ENCODE results near the gene AP5S1. TPM values are rescaled to one million over a fixed set of nuclear protein-coding genes. Genes with fewer than 3 reads are reported as not detected.

Gene AP5S1
- total and polyA plus RNA-seq, 2 of the 13 experiments (the other 11 are each of a cell fraction or from before 2014, with no cell fraction given): 7.9 to 23.2 TPM

GRCh38 chr20:3843490-3843889, 23.1 kb downstream of the AP5S1 start (continued):
- no peak for TF ChIP-seq MYPOP (CRISPR knock-in tag; IDR thresholded peaks at IDR 0.05)
- TF ChIP-seq ETV6 (CRISPR knock-in tag; conservative IDR thresholded peaks at IDR 0.05): no peak
- TF ChIP-seq ZNF552 (CRISPR knock-in tag; IDR thresholded peaks at IDR 0.05; ENCODE audit: borderline replicate concordance): no peak
- TF ChIP-seq ZNF441 (CRISPR knock-in tag; IDR thresholded peaks at IDR 0.05; ENCODE audit: borderline replicate concordance): no peak
- TF ChIP-seq TOPORS (CRISPR knock-in tag; IDR thresholded peaks at IDR 0.05): no peak
- TF ChIP-seq ZNF550 (CRISPR knock-in tag; IDR thresholded peaks at IDR 0.05; ENCODE audit: borderline replicate concordance): no peak
- no peak for TF ChIP-seq EED (CRISPR knock-in tag; IDR thresholded peaks at IDR 0.05)
- no peak for TF ChIP-seq STAG1 (CRISPR knock-in tag; IDR thresholded peaks at IDR 0.05)
- TF ChIP-seq ZNF44 (CRISPR knock-in tag; IDR thresholded peaks at IDR 0.05): no peak
- peak; percentile 37; the same call in 1 of the 2 replicates for TF ChIP-seq ELF3 (CRISPR knock-in tag; IDR thresholded peaks at IDR 0.05)
- no peak for TF ChIP-seq ZNF431 (CRISPR knock-in tag; IDR thresholded peaks at IDR 0.05; ENCODE audit: borderline replicate concordance, low read depth)
- no peak for TF ChIP-seq GLI4 (CRISPR knock-in tag; IDR thresholded peaks at IDR 0.05; ENCODE audit: borderline replicate concordance)
- no peak for TF ChIP-seq PREB (CRISPR knock-in tag; IDR thresholded peaks at IDR 0.05)
- peak; percentile 34; the same call in 1 of the 2 replicates for TF ChIP-seq IKZF5 (CRISPR knock-in tag; IDR thresholded peaks at IDR 0.05)
- peak; percentile 61; the same call in 1 of the 2 replicates for TF ChIP-seq ZBTB21 (CRISPR knock-in tag; IDR thresholded peaks at IDR 0.05)
- TF ChIP-seq ZNF484 (CRISPR knock-in tag; IDR thresholded peaks at IDR 0.05; ENCODE audit: borderline replicate concordance, low read depth): no peak
- TF ChIP-seq SPEN (CRISPR knock-in tag; IDR thresholded peaks at IDR 0.05; ENCODE audit: low read depth): no peak; the same call in 1 of the 2 replicates
- peak; percentile 33; the same call in 1 of the 2 replicates for TF ChIP-seq KDM2A (CRISPR knock-in tag; IDR thresholded peaks at IDR 0.05; ENCODE audit: borderline replicate concordance, low read depth)
- 0 out of 2 replicates have a peak, but pooled peaks have one; percentile 22 for TF ChIP-seq MED1 (CRISPR knock-in tag; IDR thresholded peaks at IDR 0.05)
- no peak for TF ChIP-seq ARNT (IDR thresholded peaks at IDR 0.05)
- no peak for TF ChIP-seq TAF1 (CRISPR knock-in tag; IDR thresholded peaks at IDR 0.05)
- no peak for TF ChIP-seq GLMP (CRISPR knock-in tag; IDR thresholded peaks at IDR 0.05; ENCODE audit: borderline replicate concordance)

All from HepG2 (cell line).